Measurements from ENCODE around the gene THADA.
"Not testable (repeated sequence)": the region's sequence is repeated elsewhere in the genome, so short reads cannot be mapped to it uniquely, and the experiment has no call there.

THADA gene

GRCh38 chr2:43556256-43556655 is 39.6 kb downstream of the THADA start:
- no peak for TF ChIP-seq CTCF (IDR thresholded peaks at IDR 0.05; ENCODE audit: insufficient read depth, missing control alignments)
- DNase-seq (ENCODE audit: insufficient read length, low spot score) (no peak), FAIRE-seq (no peak)

GRCh38 chr2:43553341-43553855 is 42.4 kb downstream of the THADA start:
- FAIRE-seq = no peak
- TF ChIP-seq CTCF (IDR thresholded peaks at IDR 0.05; ENCODE audit: insufficient read depth, missing control alignments) = no peak
- no peak for DNase-seq (ENCODE audit: insufficient read length, low spot score)

- FAIRE-seq (no peak), DNase-seq (ENCODE audit: insufficient read length, low spot score) (no peak)
- TF ChIP-seq CTCF (IDR thresholded peaks at IDR 0.05; ENCODE audit: insufficient read depth, missing control alignments) = no peak
These were observed 43.8 kb downstream of the THADA start for GRCh38 chr2:43551990-43552389.

GRCh38 chr2:43548381-43548780 is 47.5 kb downstream of the THADA start:
- FAIRE-seq; DNase-seq (ENCODE audit: insufficient read length, low spot score): not testable (repeated sequence)

GRCh38 chr2:43542285-43542933 is 53.4 kb downstream of the THADA start:
- no peak for FAIRE-seq
- no peak for DNase-seq (ENCODE audit: insufficient read length, low spot score)
- peak; percentile 50 for TF ChIP-seq CTCF (IDR thresholded peaks at IDR 0.05; ENCODE audit: insufficient read depth, missing control alignments)

- no peak for FAIRE-seq
These were observed 54.7 kb downstream of the THADA start for GRCh38 chr2:43541165-43541564.

GRCh38 chr2:43540021-43540779 is 55.6 kb downstream of the THADA start:
- no peak for FAIRE-seq
- no peak for TF ChIP-seq CTCF (IDR thresholded peaks at IDR 0.05; ENCODE audit: insufficient read depth, missing control alignments)
- DNase-seq (ENCODE audit: insufficient read length, low spot score) = no peak

More at GRCh38 chr2:43541165-43541564, 54.7 kb downstream of the THADA start:
- TF ChIP-seq CTCF (IDR thresholded peaks at IDR 0.05; ENCODE audit: insufficient read depth, missing control alignments) = no peak
- no peak for DNase-seq (ENCODE audit: insufficient read length, low spot score)

Data from D721Med (cell line).